Measurements from ENCODE around the gene TBC1D12. TPM values are rescaled to one million over a fixed set of nuclear protein-coding genes. Genes with fewer than 3 reads are reported as not detected.

The TBC1D12 gene
- total RNA-seq, 2 experiments from 2014 or later, result 0.27 to 0.42 TPM

DNA sequence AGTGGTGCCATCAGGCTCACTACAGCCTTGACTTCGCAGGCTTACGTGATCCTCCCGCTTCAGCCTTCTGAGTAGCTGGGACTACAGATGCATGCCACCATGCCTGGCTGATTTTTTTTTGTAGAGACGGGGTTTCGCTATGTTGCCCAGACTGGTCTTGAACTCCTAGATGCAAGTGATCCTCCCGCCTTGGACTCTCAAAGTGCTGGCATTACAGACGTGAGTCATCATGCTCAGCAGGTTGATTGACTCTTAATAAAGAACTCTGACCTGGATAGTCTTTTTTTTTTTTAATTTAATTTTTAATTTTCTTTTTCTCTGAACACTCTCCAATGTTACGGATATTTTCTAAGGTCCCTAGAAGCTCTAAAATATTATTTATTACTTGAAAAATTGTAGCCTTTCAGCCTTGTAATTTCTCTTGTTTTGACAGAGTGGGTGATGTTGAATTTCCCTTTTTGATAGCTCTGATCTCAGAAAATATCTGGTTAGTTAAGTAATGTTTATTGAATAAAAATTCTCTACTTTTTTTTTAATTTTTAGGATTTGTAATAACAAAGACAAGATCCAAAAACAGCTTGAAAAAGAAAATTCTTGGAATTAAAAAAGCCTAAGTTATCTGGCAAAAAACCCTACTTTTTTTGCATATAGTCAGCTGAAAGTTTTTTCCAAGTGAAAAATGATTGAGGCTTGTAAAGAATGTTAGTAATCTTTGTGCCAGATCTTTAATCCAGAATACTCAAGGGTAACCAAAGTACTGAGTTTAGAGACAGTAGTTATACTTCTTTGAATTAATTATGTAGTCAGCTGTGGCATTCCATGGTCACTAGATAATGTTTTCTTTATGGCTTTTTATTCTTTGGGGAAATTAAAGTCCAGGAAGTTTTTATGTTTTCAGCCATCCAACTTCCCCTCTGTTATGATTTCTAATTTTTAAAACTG, 26.7 kb downstream of the TBC1D12 start:
- H3K4me1 Mint-ChIP-seq (ENCODE audit: low read depth), result no peaks in the 10 kb centered on the region
- TF ChIP-seq, protein P1, sequence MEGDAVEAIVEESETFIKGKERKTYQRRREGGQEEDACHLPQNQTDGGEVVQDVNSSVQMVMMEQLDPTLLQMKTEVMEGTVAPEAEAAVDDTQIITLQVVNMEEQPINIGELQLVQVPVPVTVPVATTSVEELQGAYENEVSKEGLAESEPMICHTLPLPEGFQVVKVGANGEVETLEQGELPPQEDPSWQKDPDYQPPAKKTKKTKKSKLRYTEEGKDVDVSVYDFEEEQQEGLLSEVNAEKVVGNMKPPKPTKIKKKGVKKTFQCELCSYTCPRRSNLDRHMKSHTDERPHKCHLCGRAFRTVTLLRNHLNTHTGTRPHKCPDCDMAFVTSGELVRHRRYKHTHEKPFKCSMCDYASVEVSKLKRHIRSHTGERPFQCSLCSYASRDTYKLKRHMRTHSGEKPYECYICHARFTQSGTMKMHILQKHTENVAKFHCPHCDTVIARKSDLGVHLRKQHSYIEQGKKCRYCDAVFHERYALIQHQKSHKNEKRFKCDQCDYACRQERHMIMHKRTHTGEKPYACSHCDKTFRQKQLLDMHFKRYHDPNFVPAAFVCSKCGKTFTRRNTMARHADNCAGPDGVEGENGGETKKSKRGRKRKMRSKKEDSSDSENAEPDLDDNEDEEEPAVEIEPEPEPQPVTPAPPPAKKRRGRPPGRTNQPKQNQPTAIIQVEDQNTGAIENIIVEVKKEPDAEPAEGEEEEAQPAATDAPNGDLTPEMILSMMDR (IDR thresholded peaks at IDR 0.05), result no peak
- H3K27ac ChIP-seq (ENCODE audit: low read depth in 1 of 2, low read length in 2 of 2), result no peak overlapping the region
- H3K27me3 Mint-ChIP-seq, result peaks cover 42% of the 10 kb centered on the region
- no peak for ATAC-seq (ENCODE audit: poor library complexity)
- ChIA-PET CTCF (interaction anchor here (0.6 kb wide), 1 partner anchor 21 kb away, joined by 3 read pairs; no protein-coding TSS in a partner anchor), POLR2A (no interaction called here)
- intact Hi-C loops (cut with DNase I, micrococcal nuclease), result no loop called here
- no peaks in the 10 kb centered on the region for H3K36me3 ChIP-seq (ENCODE audit: insufficient read depth, low read length)
- DNase-seq, result no peak
- H3K4me1 ChIP-seq (ENCODE audit: insufficient read depth, low read length), result no peaks in the 10 kb centered on the region
- H3K9me3 ChIP-seq (ENCODE audit: control insufficient read depth in 1 of 2, insufficient read depth in 1 of 2, low read length in 2 of 2), result peaks cover 0 to 4% of the 10 kb centered on the region in 2 experiments
- H3K4me3 ChIP-seq (ENCODE audit: low read length), result no peak overlapping the region
- no peaks in the 10 kb centered on the region for H3K27me3 ChIP-seq (ENCODE audit: control insufficient read depth in 1 of 2, insufficient read depth in 2 of 2, low read length in 2 of 2)
- H3K27ac Mint-ChIP-seq, result no peak overlapping the region
- peaks cover 8% of the 10 kb centered on the region for H3K9me3 Mint-ChIP-seq
- H3K36me3 Mint-ChIP-seq (ENCODE audit: low read depth), result no peaks in the 10 kb centered on the region
- H3K4me3 Mint-ChIP-seq, result no peak overlapping the region

DNA sequence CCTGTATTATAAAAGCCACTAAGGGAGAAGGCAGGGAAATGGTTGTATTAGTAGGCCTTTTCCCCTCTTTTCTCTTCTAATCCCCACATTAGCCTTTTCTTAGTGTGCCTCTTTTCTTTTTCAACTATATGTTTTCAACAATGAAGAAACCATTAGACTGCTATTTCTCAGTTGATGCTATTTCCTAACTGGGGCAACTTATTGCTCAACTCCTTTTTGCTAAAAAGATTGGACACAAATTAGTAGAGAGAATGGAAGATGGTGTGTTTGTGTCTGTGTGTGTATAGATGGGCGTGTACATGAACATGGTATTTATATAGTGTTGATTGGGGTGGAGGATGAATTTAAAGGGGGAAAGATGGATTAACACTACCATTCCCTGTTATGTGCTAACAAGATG, 28.4 kb downstream of the TBC1D12 start:
- ChIA-PET CTCF (no interaction called here), POLR2A (no interaction called here)
- intact Hi-C loops (cut with DNase I, micrococcal nuclease), result no loop called here
- Mint-ChIP-seq H3K36me3 (ENCODE audit: low read depth) (no peaks in the 10 kb centered on the region), H3K4me3 (no peak overlapping the region), H3K27ac (no peak overlapping the region), H3K4me1 (ENCODE audit: low read depth) (no peaks in the 10 kb centered on the region), H3K27me3 (peaks cover 27% of the 10 kb centered on the region), H3K9me3 (peaks cover 4% of the 10 kb centered on the region)
- H3K4me3 ChIP-seq (ENCODE audit: low read length), result no peak overlapping the region
- no peaks in the 10 kb centered on the region for H3K4me1 ChIP-seq (ENCODE audit: insufficient read depth, low read length)
- no peak for DNase-seq
- peaks cover 0 to 4% of the 10 kb centered on the region in 2 experiments for H3K9me3 ChIP-seq (ENCODE audit: control insufficient read depth in 1 of 2, insufficient read depth in 1 of 2, low read length in 2 of 2)
- no peaks in the 10 kb centered on the region for H3K27me3 ChIP-seq (ENCODE audit: control insufficient read depth in 1 of 2, insufficient read depth in 2 of 2, low read length in 2 of 2)
- TF ChIP-seq, protein P1 (IDR thresholded peaks at IDR 0.05), result no peak
- H3K27ac ChIP-seq (ENCODE audit: low read depth in 1 of 2, low read length in 2 of 2), result no peak overlapping the region
- no peaks in the 10 kb centered on the region for H3K36me3 ChIP-seq (ENCODE audit: insufficient read depth, low read length)
- ATAC-seq (ENCODE audit: poor library complexity), result no peak

DNA sequence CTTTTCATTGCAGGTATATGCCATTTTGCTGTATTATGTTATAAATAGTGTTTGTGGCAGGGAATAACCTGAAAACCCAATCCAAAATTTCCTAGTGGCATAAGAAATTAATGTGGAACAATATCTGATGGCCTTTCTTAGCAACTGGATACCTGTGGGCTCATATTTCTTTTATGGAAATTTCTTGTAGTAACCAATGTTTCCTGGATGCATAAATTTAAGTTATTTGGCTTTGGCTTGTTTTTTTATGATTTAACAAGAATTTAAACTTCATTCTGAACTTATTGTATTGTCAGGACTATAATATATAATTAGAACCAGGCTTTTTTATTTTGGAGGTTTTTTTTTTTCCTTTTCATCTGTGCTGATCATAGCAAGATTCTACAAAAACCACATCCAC, 30.1 kb downstream of the TBC1D12 start:
- no peaks in the 10 kb centered on the region for H3K4me1 ChIP-seq (ENCODE audit: insufficient read depth, low read length)
- H3K27me3 ChIP-seq (ENCODE audit: control insufficient read depth in 1 of 2, insufficient read depth in 2 of 2, low read length in 2 of 2), result no peaks in the 10 kb centered on the region
- ATAC-seq (ENCODE audit: poor library complexity), result no peak
- H3K9me3 Mint-ChIP-seq, result peaks cover under 1% of the 10 kb centered on the region
- no peaks in the 10 kb centered on the region for H3K36me3 ChIP-seq (ENCODE audit: insufficient read depth, low read length)
- H3K4me1 Mint-ChIP-seq (ENCODE audit: low read depth), result no peaks in the 10 kb centered on the region
- TF ChIP-seq, protein P1 (IDR thresholded peaks at IDR 0.05), result no peak
- no peak for DNase-seq
- intact Hi-C loops (cut with DNase I, micrococcal nuclease), result no loop called here
- ChIA-PET CTCF (interaction anchor here (1.4 kb wide), 1 partner anchor 11 kb away, joined by 5 read pairs; no protein-coding TSS in a partner anchor), POLR2A (no interaction called here)
- no peaks in the 10 kb centered on the region for H3K36me3 Mint-ChIP-seq (ENCODE audit: low read depth)
- H3K27me3 Mint-ChIP-seq, result peaks cover 23% of the 10 kb centered on the region
- H3K4me3 Mint-ChIP-seq, result no peak overlapping the region
- H3K9me3 ChIP-seq (ENCODE audit: control insufficient read depth in 1 of 2, insufficient read depth in 1 of 2, low read length in 2 of 2), result peaks cover 0 to 4% of the 10 kb centered on the region in 2 experiments
- H3K4me3 ChIP-seq (ENCODE audit: low read length), result no peak overlapping the region
- H3K27ac ChIP-seq (ENCODE audit: low read depth in 1 of 2, low read length in 2 of 2), result no peak overlapping the region
- H3K27ac Mint-ChIP-seq, result no peak overlapping the region

All from CD4-positive, alpha-beta T cell (primary cell).